GM15510 (cell line): ENCODE results near the gene FAM3A.

ENCODE experiments used
- POLR2A ChIP-seq: IDR thresholded peaks from 3 replicates; pipeline ENCODE4 v1.6.1; 2011; ENCODE audit warnings: borderline replicate concordance; ENCODE audit not compliant: insufficient read length; ENCODE audit errors: extremely low read depth

Gene FAM3A

DNA sequence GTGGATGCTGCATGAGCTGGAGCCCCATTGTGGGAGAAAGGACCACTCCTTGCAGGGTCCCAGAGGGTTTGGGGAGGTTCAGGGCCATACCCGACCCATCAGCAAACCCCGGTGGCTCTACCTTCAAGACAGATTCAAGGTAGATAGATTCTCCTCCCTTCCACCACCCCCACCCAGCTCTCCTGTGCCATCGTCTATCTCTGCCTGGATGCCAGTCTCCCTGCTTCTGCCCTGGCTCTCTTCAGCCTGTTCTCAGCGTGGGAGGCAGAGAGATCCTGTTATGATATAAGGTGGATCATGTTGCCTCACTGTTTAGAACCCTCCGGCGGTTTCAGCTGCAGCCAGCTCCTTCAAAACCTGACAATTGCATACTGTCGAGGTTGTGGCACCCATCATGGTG is 42.3 kb downstream of the FAM3A start:
- no peak for TF ChIP-seq POLR2A

DNA sequence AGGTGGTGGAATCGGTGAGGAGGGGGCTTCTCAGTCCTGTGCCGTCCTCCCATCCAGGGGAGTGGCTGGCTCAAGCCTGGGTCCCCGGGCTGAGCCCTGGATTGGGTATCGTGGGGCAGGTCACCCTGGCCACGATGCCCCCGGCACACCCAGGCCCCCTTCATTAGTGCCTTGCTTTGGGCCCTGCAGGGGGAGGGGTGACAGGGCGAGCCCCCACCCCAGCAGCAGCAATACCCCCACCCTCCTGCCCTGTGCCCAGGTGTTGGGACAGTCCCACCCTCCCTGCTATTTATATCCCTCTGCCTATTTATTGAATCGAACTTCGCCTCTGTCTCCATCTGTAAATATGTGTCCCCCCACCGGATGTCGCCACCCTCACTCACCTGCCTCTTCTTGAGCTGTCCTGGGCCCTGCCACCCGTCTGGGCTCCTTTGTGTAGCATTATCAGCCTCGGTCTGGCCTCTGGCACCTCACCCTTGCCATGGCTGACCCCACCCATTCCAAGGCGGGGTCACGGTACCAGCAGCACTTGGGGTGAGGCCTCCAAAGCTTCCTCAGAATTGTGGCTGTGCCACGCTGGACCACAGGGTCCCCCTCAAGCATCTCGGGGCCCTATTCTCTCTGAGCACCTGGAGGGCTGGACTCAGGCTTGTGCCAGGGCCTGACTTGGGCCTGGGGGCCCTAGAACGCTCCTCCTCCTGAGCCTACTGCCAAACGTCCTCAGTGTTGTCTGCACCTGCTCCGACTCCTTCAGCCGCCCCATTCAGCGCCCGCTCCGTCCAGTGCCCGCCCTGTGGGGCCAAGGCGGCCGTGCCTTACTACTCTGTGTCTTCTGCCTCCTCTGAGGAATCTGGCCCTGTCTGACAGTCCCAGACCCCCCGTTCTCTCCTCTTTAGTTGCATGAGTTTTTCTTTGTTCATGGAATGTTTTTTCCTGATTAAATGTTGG is 43.1 kb downstream of the FAM3A start:
- TF ChIP-seq POLR2A = no peak

GRCh38 chrX:154471839-154472684 is 44.0 kb downstream of the FAM3A start:
- no peak for TF ChIP-seq POLR2A

DNA sequence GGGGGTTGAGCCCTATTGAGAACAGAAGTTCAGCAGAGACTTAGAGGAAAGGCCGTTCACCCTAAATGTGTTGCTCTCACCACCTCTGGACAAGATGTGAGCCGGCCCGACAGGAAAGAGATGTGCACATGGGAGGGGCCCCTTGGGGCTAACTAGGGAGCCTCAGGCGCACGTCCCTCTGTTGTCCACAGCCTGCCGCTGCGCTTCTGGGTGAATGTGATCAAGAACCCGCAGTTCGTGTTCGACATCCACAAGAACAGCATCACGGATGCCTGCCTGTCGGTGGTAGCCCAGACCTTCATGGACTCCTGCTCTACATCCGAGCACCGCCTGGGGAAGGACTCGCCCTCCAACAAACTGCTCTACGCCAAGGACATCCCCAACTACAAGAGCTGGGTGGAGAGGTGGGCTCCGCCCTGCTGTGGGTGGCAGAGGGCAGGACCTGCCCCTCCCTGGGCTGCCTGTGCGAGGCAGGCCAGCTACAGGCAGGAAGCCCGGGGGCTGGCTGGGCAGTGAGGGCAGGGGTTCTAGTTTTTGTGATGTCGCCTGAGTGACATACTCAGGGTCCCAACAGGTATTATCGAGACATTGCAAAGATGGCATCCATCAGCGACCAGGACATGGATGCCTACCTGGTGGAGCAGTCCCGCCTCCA is 45.0 kb downstream of the FAM3A start:
- TF ChIP-seq POLR2A = no peak

DNA sequence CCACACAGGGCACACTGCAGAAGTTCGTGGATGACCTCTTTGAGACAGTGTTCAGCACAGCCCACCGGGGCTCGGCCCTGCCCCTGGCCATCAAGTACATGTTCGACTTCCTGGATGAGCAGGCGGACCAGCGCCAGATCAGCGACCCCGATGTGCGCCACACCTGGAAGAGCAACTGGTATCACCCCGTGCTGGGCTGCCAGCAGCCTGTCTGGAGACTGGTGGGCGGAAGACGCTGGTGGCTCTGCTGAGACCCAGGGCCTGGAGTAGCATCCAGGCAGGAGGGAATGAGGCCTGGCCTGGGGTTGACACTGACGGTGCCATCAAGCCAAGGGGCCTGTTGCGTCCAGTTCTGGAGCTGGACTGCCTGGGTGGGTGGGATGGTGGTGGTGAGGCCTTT is 45.6 kb downstream of the FAM3A start:
- TF ChIP-seq POLR2A = no peak

DNA sequence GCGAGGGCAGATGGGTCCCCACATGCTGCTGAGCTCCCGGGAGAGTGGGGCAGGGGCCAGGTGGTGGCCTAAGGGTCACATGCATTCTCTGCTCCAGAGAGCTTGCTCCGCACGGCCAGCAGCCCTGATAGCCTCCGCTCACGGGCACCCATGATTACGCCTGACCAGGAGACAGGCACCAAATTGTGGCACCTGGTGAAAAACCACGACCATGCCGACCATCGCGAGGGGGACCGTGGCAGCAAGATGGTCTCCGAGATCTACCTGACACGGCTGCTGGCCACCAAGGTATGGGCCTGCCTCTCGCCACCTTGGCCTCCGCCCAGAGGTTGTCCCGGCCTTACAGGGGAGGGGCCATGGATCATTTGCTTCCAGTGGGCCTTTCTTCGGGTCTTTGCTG is 46.2 kb downstream of the FAM3A start:
- no peak for TF ChIP-seq POLR2A

DNA sequence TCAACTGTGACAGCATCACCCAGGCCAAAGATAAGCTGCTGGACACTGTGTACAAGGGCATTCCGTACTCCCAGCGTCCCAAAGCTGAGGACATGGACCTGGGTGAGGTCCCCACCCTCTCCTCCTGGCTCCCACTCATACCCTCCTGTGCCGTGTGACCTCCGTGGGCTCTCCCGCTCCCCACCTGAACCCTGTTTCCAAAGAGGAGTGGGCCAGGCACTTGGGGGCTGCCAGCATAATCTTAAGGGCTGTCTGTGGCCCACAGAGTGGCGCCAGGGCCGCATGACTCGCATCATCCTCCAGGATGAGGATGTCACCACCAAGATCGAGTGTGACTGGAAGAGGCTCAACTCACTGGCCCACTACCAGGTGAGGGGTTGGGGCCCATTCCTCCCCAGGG is 46.9 kb downstream of the FAM3A start:
- TF ChIP-seq POLR2A = no peak

- TF ChIP-seq POLR2A = no peak
These were observed 47.8 kb downstream of the FAM3A start for GRCh38 chrX:154468217-154468616.

- TF ChIP-seq POLR2A = no peak
These were observed 48.5 kb downstream of the FAM3A start for GRCh38 chrX:154467556-154467955.

DNA sequence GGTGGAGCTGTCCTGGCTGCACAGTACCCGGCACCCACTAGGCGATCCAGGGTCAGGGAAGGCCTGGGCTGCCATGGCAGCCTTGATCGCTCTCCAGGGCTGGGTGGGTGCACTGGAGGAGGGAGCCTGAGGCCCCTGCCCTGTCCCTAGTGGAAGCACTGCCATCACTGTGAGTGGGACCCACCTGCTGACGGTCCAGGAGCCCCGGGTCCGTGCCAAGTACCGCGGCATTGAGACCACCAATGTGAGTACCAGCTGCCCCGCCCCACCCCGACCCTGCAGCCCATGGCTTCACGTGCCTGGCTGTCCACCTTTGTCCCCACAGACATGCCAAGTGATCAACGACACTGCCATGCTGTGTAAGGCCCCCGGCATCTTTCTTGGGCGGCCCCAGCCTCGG is 49.1 kb downstream of the FAM3A start:
- TF ChIP-seq POLR2A = no peak

- TF ChIP-seq POLR2A = no peak
These were observed 50.0 kb downstream of the FAM3A start for GRCh38 chrX:154466036-154466435.

- no peak for TF ChIP-seq POLR2A
These were observed 50.4 kb downstream of the FAM3A start for GRCh38 chrX:154465601-154466000.

- no peak for TF ChIP-seq POLR2A
These were observed 51.1 kb downstream of the FAM3A start for GRCh38 chrX:154464806-154465365.

- TF ChIP-seq POLR2A = no peak
These were observed 52.3 kb downstream of the FAM3A start for GRCh38 chrX:154463611-154464220.

DNA sequence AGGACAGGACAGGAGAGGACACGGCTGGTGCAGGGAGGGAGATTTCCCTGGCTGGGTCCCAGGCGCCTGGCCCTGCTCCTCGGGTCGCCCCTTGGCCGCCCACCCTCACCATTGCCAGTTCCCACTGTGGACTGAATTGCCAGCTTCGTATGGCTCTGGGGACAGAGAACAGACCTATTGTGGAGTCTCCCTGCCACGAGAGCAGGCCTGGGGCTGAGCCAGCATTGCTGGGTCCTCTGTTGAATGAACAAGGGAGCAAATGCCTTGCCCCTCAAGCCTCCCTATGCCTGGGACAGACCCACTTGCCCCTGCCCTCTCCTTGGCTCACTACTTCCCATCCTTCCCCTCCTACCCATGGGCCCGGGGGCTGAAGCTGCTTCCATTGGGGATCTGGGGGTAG is 53.6 kb downstream of the FAM3A start:
- TF ChIP-seq POLR2A = no peak

DNA sequence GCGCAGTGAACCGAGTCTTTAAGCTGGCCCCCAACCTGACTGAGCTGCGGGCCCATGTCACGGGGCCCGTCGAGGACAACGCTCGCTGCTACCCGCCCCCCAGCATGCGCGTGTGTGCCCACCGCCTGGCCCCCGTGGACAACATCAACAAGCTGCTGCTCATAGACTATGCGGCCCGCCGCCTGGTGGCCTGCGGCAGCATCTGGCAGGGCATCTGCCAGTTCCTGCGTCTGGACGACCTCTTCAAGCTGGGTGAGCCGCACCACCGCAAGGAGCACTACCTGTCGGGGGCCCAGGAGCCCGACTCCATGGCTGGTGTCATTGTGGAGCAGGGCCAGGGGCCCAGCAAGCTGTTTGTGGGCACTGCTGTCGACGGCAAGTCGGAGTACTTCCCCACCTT is 55.7 kb downstream of the FAM3A start:
- TF ChIP-seq POLR2A = no peak
